ENCODE data around the gene SRP68. TPM values are rescaled to one million over a fixed set of nuclear protein-coding genes. Genes with fewer than 3 reads are reported as not detected.
A peak's percentile ranks its signal among the peaks of the same experiment; 100 is the strongest.

The SRP68 gene
- total and polyA plus RNA-seq, 2 of the 8 experiments (the other 6 are each of a cell fraction or from before 2014, with no cell fraction given), result 57.7 to 83.5 TPM

- Histone ChIP-seq H3K4me3 (ENCODE audit: extremely low read depth in 1 of 4, insufficient read depth in 2 of 4, low read depth in 3 of 4, low read length in 4 of 4) (no peak overlapping the region), H3K27me3 (replicated peaks in 1 of 4; ENCODE audit: control insufficient read depth in 3 of 4, extremely low read depth in 1 of 4, insufficient read depth in 3 of 4, low read length in 3 of 4) (no peaks in the 10 kb centered on the region; a peak in 1 of 7 replicates), H4K5ac (ENCODE audit: insufficient read length, low read depth, low read length) (no peak overlapping the region), H3K79me1 (ENCODE audit: low read depth, low read length) (no peaks in the 10 kb centered on the region), H2BK15ac (ENCODE audit: low read length) (no peak overlapping the region), H2BK120ac (replicated peaks; ENCODE audit: low read depth, low read length) (no peak overlapping the region), H2BK5ac (ENCODE audit: low read depth, low read length) (no peak overlapping the region), H3K4ac (replicated peaks; ENCODE audit: insufficient read length, low read depth, low read length) (no peak overlapping the region), H2AK5ac (ENCODE audit: low read depth, low read length) (no peak overlapping the region), H2AFZ (ENCODE audit: low read length) (no peak overlapping the region), H2BK20ac (ENCODE audit: low read length) (no peak overlapping the region), H3K18ac (ENCODE audit: extremely low read depth, low read length) (no peak overlapping the region), H4K91ac (replicated peaks; ENCODE audit: insufficient read length, low read length) (no peak overlapping the region), H3K23me2 (ENCODE audit: low read depth, low read length) (no peaks in the 10 kb centered on the region), H3K27ac (ENCODE audit: low read depth, low read length) (no peak overlapping the region), H3K4me1 (replicated peaks in 1 of 4; ENCODE audit: control insufficient read depth in 3 of 4, insufficient read depth in 4 of 4, low read length in 3 of 4) (peaks cover 0 to 2% (median under 1%) of the 10 kb centered on the region in 4 experiments; a peak in 3 of 7 replicates), H4K8ac (ENCODE audit: extremely low read depth, insufficient read depth, low read length) (peak overlapping the region; percentile 45; the same call in 1 of the 2 replicates), H3K79me2 (ENCODE audit: control insufficient read depth in 1 of 2, insufficient read depth in 2 of 2, low read length in 2 of 2) (no peaks in the 10 kb centered on the region), H3K9ac (replicated peaks in 1 of 4; ENCODE audit: extremely low read depth in 1 of 4, low read depth in 3 of 4, low read length in 3 of 4) (no peak overlapping the region), H3K9me3 (ENCODE audit: insufficient read depth in 2 of 2, low read depth in 1 of 2, low read length in 1 of 2) (no peaks in the 10 kb centered on the region), H4K20me1 (replicated peaks in 1 of 2; ENCODE audit: control insufficient read depth in 1 of 2, insufficient read depth in 2 of 2, low read length in 2 of 2) (no peaks in the 10 kb centered on the region), H3K23ac (ENCODE audit: insufficient read length) (no peak overlapping the region), H3K4me2 (ENCODE audit: insufficient read depth in 1 of 2, low read depth in 2 of 2, low read length in 2 of 2) (no peak overlapping the region), H2BK12ac (ENCODE audit: low read depth, low read length) (no peak overlapping the region), H3K56ac (replicated peaks; ENCODE audit: insufficient read length, low read depth, low read length) (no peak overlapping the region), H3K36me3 (ENCODE audit: control insufficient read depth in 2 of 4, insufficient read depth in 4 of 4, low read length in 3 of 4) (no peaks in the 10 kb centered on the region), H3K14ac (ENCODE audit: insufficient read length) (no peak overlapping the region)
- WGBS, 2 experiments (ENCODE audit: extremely low coverage in 1 of 2, insufficient coverage in 1 of 2, insufficient read length in 1 of 2, insufficient replicate concordance in 2 of 2, low coverage in 1 of 2, low lambda C conversion rate in 2 of 2, missing lambda C conversion rate in 1 of 2), result 92% methylated on average over 18 of the region's 21 CpGs; no CpG with 5 or more reads in 1 of the 2 experiments
- FAIRE-seq (no peak), DNase-seq (ENCODE audit: low read depth in 1 of 2, low spot score in 2 of 2) (no peak)
- CTCF ChIA-PET (ENCODE audit: partially characterized antibody), result interaction anchor here (0.8 to 32.0 kb wide), 7 partner anchors 14 to 244 kb away, joined by 3 to 885 read pairs (median 6); partner anchors contain the start of genes CDK3, EVPL, MRPL38 and TRIM65
- POLR2A ChIA-PET (ENCODE audit: partially characterized antibody), result interaction anchor here (0.7 to 1.9 kb wide), 4 partner anchors 12 to 62 kb away, joined by 3 to 6 read pairs (median 3); no protein-coding TSS in a partner anchor
- TF ChIP-seq FOSL1 (IDR thresholded peaks at IDR 0.05; ENCODE audit: insufficient read depth, low read depth, low read length) (no peak), CBX8 (IDR thresholded peaks at IDR 0.05; ENCODE audit: borderline replicate concordance, low read depth, low read length) (no peak)
These were observed 54.6 kb downstream of the SRP68 start for GRCh38 chr17:76017481-76018339.

Data from H1 (cell line).